ENCODE measurements around the gene POFUT2.

- TF ChIP-seq CTCF (conservative IDR thresholded peaks at IDR 0.05; ENCODE audit: low read depth, low read length) (no peak), EZH2phosphoT487 (IDR thresholded peaks at IDR 0.05; ENCODE audit: borderline replicate concordance, low read length) (no peak)
Observed at GRCh38 chr21:45250914-45251634, 36.6 kb downstream of the POFUT2 start.

Data from PC-3 (cell line).